ENCODE data around the gene NCDN.

GRCh38 chr1:35585281-35585680 is 27.7 kb downstream of the NCDN start:
- TF ChIP-seq CTCF (IDR thresholded peaks at IDR 0.05) (no peak), USF1 (CRISPR knock-in tag; IDR thresholded peaks at IDR 0.05) (no peak), FOXP1 (CRISPR knock-in tag; IDR thresholded peaks at IDR 0.05; ENCODE audit: borderline replicate concordance) (no peak), NR1H2 (CRISPR knock-in tag; IDR thresholded peaks at IDR 0.05) (no peak), E2F5 (CRISPR knock-in tag; IDR thresholded peaks at IDR 0.05) (no peak)

Data from WTC11 (cell line).